Measurements from ENCODE around the gene GJB6. TPM values are rescaled to one million over a fixed set of nuclear protein-coding genes. Genes with fewer than 3 reads are reported as not detected.

GJB6 gene
- total and polyA plus RNA-seq, 2 donors (not counting 1 experiment from before 2014, with no cell fraction given): not detected

GRCh38 chr13:20264271-20265018 is 32.3 kb upstream of the GJB6 start:
- no peak overlapping the region for H3K27ac ChIP-seq (ENCODE audit: insufficient read depth, low read length)
- TF ChIP-seq CTCF (conservative IDR thresholded peaks at IDR 0.05 in 1 of 2, IDR thresholded peaks at IDR 0.05 in 1 of 2; ENCODE audit: low read depth in 1 of 2, low read length in 2 of 2): no peak
- no peak for TF ChIP-seq EZH2 (IDR thresholded peaks at IDR 0.05; ENCODE audit: low read length, missing control alignments)
- H3K9me3 ChIP-seq (ENCODE audit: control insufficient read depth, insufficient read depth, low read depth, low read length): no peaks in the 10 kb centered on the region
- no peaks in the 10 kb centered on the region for H3K27me3 ChIP-seq (ENCODE audit: control insufficient read depth, insufficient read depth, low read length)
- no peak overlapping the region for H3K4me3 ChIP-seq (replicated peaks in 1 of 4; ENCODE audit: control extremely low read depth in 1 of 4, insufficient read depth in 1 of 4, low read depth in 3 of 4, low read length in 4 of 4)
- no peaks in the 10 kb centered on the region for H3K4me1 ChIP-seq (ENCODE audit: control insufficient read depth, extremely low read depth, insufficient read depth, low read length)
- H3K79me2 ChIP-seq (ENCODE audit: control insufficient read depth, insufficient read depth, low read length): no peaks in the 10 kb centered on the region
- no peak overlapping the region for H3K4me2 ChIP-seq (ENCODE audit: extremely low read depth, insufficient read depth, low read length)
- no peak for DNase-seq (ENCODE audit: low read depth in 2 of 2)
- no peak overlapping the region for H2AFZ ChIP-seq (ENCODE audit: low read length)
- no peaks in the 10 kb centered on the region for H3K36me3 ChIP-seq (ENCODE audit: control insufficient read depth, insufficient read depth, low read length)
- H4K20me1 ChIP-seq (ENCODE audit: control insufficient read depth, extremely low read depth, insufficient read depth, low read length): no peaks in the 10 kb centered on the region
- no peak overlapping the region for H3K9ac ChIP-seq (ENCODE audit: insufficient read depth, low read length)

DNA sequence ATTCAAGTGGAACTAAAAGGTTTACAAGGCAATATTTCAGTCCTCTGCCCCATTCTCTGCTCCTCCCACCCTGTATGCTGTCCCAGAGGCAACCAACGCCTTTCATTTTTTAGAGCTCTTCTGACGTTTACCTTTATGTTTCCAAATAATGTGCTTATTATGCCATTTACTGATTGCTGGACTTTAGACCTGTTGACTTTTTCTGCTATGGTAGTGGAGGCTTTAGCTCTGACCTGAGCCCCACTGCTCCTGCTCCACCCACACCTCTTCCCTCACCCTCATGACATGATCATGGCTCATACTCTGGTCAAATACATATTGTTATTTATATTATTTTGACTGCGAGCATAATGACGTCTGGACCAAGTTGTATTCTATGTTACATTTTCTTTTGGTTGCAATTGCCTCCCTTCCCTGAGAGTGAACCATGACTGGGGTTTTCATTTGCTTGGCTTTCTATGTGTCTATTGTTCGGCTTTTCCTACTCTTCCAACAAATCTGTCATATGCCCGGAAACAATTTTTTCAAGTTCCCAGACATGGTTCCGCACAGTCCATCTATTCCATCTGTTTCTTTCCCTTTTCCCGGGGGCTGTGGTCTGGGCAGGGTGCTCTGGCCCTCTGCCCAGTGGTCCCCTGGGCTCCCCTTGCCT is 31.4 kb upstream of the GJB6 start:
- H3K4me2 ChIP-seq (ENCODE audit: extremely low read depth, insufficient read depth, low read length): no peak overlapping the region
- H3K79me2 ChIP-seq (ENCODE audit: control insufficient read depth, insufficient read depth, low read length): no peaks in the 10 kb centered on the region
- H4K20me1 ChIP-seq (ENCODE audit: control insufficient read depth, extremely low read depth, insufficient read depth, low read length): no peaks in the 10 kb centered on the region
- no peak for DNase-seq (ENCODE audit: low read depth in 2 of 2)
- no peak overlapping the region for H2AFZ ChIP-seq (ENCODE audit: low read length)
- no peaks in the 10 kb centered on the region for H3K4me1 ChIP-seq (ENCODE audit: control insufficient read depth, extremely low read depth, insufficient read depth, low read length)
- no peak overlapping the region for H3K4me3 ChIP-seq (replicated peaks in 1 of 4; ENCODE audit: control extremely low read depth in 1 of 4, insufficient read depth in 1 of 4, low read depth in 3 of 4, low read length in 4 of 4)
- no peak overlapping the region for H3K27ac ChIP-seq (ENCODE audit: insufficient read depth, low read length)
- H3K9ac ChIP-seq (ENCODE audit: insufficient read depth, low read length): no peak overlapping the region
- no peaks in the 10 kb centered on the region for H3K36me3 ChIP-seq (ENCODE audit: control insufficient read depth, insufficient read depth, low read length)
- H3K9me3 ChIP-seq (ENCODE audit: control insufficient read depth, insufficient read depth, low read depth, low read length): no peaks in the 10 kb centered on the region
- no peak for TF ChIP-seq EZH2 (IDR thresholded peaks at IDR 0.05; ENCODE audit: low read length, missing control alignments)
- TF ChIP-seq CTCF (conservative IDR thresholded peaks at IDR 0.05 in 1 of 2, IDR thresholded peaks at IDR 0.05 in 1 of 2; ENCODE audit: low read depth in 1 of 2, low read length in 2 of 2): no peak
- no peaks in the 10 kb centered on the region for H3K27me3 ChIP-seq (ENCODE audit: control insufficient read depth, insufficient read depth, low read length)

- H3K27me3 ChIP-seq (ENCODE audit: control insufficient read depth, insufficient read depth, low read length): no peaks in the 10 kb centered on the region
- H3K27ac ChIP-seq (ENCODE audit: insufficient read depth, low read length): no peak overlapping the region
- TF ChIP-seq CTCF (conservative IDR thresholded peaks at IDR 0.05 in 1 of 2, IDR thresholded peaks at IDR 0.05 in 1 of 2; ENCODE audit: low read depth in 1 of 2, low read length in 2 of 2) (no peak), EZH2 (IDR thresholded peaks at IDR 0.05; ENCODE audit: low read length, missing control alignments) (no peak)
- H2AFZ ChIP-seq (ENCODE audit: low read length): no peak overlapping the region
- no peak overlapping the region for H3K9ac ChIP-seq (ENCODE audit: insufficient read depth, low read length)
- no peaks in the 10 kb centered on the region for H3K36me3 ChIP-seq (ENCODE audit: control insufficient read depth, insufficient read depth, low read length)
- no peaks in the 10 kb centered on the region for H4K20me1 ChIP-seq (ENCODE audit: control insufficient read depth, extremely low read depth, insufficient read depth, low read length)
- no peaks in the 10 kb centered on the region for H3K79me2 ChIP-seq (ENCODE audit: control insufficient read depth, insufficient read depth, low read length)
- H3K4me1 ChIP-seq (ENCODE audit: control insufficient read depth, extremely low read depth, insufficient read depth, low read length): no peaks in the 10 kb centered on the region
- no peak overlapping the region for H3K4me3 ChIP-seq (replicated peaks in 1 of 4; ENCODE audit: control extremely low read depth in 1 of 4, insufficient read depth in 1 of 4, low read depth in 3 of 4, low read length in 4 of 4)
- DNase-seq (ENCODE audit: low read depth in 2 of 2): no peak
- H3K4me2 ChIP-seq (ENCODE audit: extremely low read depth, insufficient read depth, low read length): no peak overlapping the region
- H3K9me3 ChIP-seq (ENCODE audit: control insufficient read depth, insufficient read depth, low read depth, low read length): no peaks in the 10 kb centered on the region
These were observed 26.8 kb upstream of the GJB6 start for GRCh38 chr13:20258963-20259288.
